Hepatocyte (in vitro differentiated cells): Measurements from ENCODE around the gene ADGRB3. TPM values are rescaled to one million over a fixed set of nuclear protein-coding genes. Genes with fewer than 3 reads are reported as not detected.

ENCODE experiments used
- DNase-seq: peaks from one replicate; pipeline ENCODE4 v3.0.0-alpha.2; 2016; ENCODE audit warnings: low spot score
- H2AFZ ChIP-seq: fragments of 200-600 bp; sonication (generic); 2 replicates; pipeline ENCODE4 v1.6.0; 2016; ENCODE audit warnings: antibody characterized with exemption, mild to moderate bottlenecking
- H3K27ac ChIP-seq: fragments of 200-600 bp; sonication (generic); 2 replicates; pipeline ENCODE4 v1.5.1; 2016; ENCODE audit warnings: mild to moderate bottlenecking
- H3K27me3 ChIP-seq: fragments of 200-600 bp; sonication (generic); 2 replicates; pipeline ENCODE4 v1.6.1; 2016
- H3K36me3 ChIP-seq: fragments of 200-600 bp; sonication (generic); replicated peaks from 2 replicates; pipeline ENCODE4 v1.5.1; 2016; ENCODE audit warnings: low read depth; ENCODE audit not compliant: insufficient read depth
- H3K4me1 ChIP-seq: fragments of 200-600 bp; sonication (generic); 2 replicates; pipeline ENCODE4 v1.5.1; 2016; ENCODE audit warnings: mild to moderate bottlenecking, moderate library complexity; ENCODE audit not compliant: insufficient read depth
- H3K4me2 ChIP-seq: fragments of 200-600 bp; sonication (generic); 2 replicates; pipeline ENCODE4 v1.6.0; 2016
- H3K4me3 ChIP-seq: fragments of 200-600 bp; sonication (generic); 2 replicates; pipeline ENCODE4 v1.5.1; 2016; ENCODE audit warnings: mild to moderate bottlenecking
- H3K79me2 ChIP-seq: fragments of 200-600 bp; sonication (generic); 2 replicates; pipeline ENCODE4 v1.6.0; 2017; ENCODE audit warnings: mild to moderate bottlenecking
- H3K9me2 ChIP-seq: fragments of 200-600 bp; sonication (generic); replicated peaks from 2 replicates; pipeline ENCODE4 v1.6.0; 2017; ENCODE audit warnings: mild to moderate bottlenecking; ENCODE audit not compliant: insufficient read depth
- H3K9me3 ChIP-seq: fragments of 200-600 bp; sonication (generic); 2 replicates; pipeline ENCODE4 v1.5.1; 2016; ENCODE audit warnings: low read depth, mild to moderate bottlenecking
- H4K20me1 ChIP-seq: fragments of 200-600 bp; sonication (generic); 2 replicates; pipeline ENCODE4 v1.6.0; 2016; ENCODE audit warnings: mild to moderate bottlenecking; ENCODE audit not compliant: insufficient read depth, poor library complexity, severe bottlenecking
- EZH2 ChIP-seq: fragments of 200-600 bp; sonication (generic); IDR thresholded peaks from 2 replicates; pipeline ENCODE4 v1.6.1; 2016; ENCODE audit warnings: antibody characterized with exemption, mild to moderate bottlenecking, borderline replicate concordance
- EZH2phosphoT487 ChIP-seq: fragments of 200-600 bp; sonication (generic); IDR thresholded peaks from one replicate; pipeline ENCODE4 v1.6.1; 2018; ENCODE audit warnings: antibody characterized with exemption, mild to moderate bottlenecking, low read depth, moderate library complexity; ENCODE audit not compliant: unreplicated experiment, severe bottlenecking
- WGBS: methylation state at CpG from one replicate; pipeline ENCODE4 v1.1.6; 2016; ENCODE audit warnings: low lambda C conversion rate; ENCODE audit errors: missing lambda C conversion rate; 5-methylcytosine and 5-hydroxymethylcytosine counted together
- polyA plus RNA-seq: library from polyadenylated mRNA; unstranded; fragments of >200 nt; fragmentation: Nextera tagmentation; extraction: Ambion mirVana; gene quantifications from 2 replicates; pipeline ENCODE4 v1.2.1, GENCODE V29; 2016
- total RNA-seq: library from RNA; depleted of rRNA; stranded (reverse); fragments of >200 nt; gene quantifications from 2 replicates; pipeline ENCODE4 v1.2.3, GENCODE V29; 2014
- TF ChIP-seq, protein P1 (sequence below): fragments of 200-600 bp; sonication (generic); IDR thresholded peaks from 2 replicates; pipeline ENCODE4 v1.5.1; 2016; ENCODE audit warnings: antibody characterized with exemption, mild to moderate bottlenecking; ENCODE audit not compliant: poor library complexity

ADGRB3 gene
- total and polyA plus RNA-seq, 2 experiments from 2014 or later = 0.17 to 2.2 TPM

DNA sequence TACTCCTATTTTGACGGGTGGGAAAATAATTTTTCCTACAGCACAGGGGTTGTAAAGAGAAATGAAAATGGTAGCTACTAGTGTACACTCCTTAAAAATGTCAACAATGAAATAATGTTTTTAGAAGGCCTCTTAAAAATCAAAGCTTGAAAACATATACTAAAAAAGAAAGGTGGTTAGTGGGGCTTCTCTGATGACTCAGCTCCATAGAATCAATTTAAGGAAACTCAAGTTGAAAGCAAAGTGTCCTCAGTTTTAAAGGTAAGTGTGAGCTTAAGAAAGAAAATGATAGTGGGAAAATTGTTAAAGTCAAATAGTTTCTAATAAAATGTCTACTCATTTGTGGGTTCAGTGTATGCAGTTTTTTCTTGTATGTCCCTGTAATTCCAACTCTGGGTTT, 58.2 kb downstream of the ADGRB3 start:
- Histone ChIP-seq H3K9me2 (no peaks in the 10 kb centered on the region), H3K4me2 (no peak overlapping the region), H3K4me3 (no peak overlapping the region), H3K36me3 (no peaks in the 10 kb centered on the region), H3K27me3 (no peaks in the 10 kb centered on the region), H2AFZ (no peak overlapping the region), H3K27ac (no peak overlapping the region), H3K4me1 (no peaks in the 10 kb centered on the region), H3K79me2 (no peaks in the 10 kb centered on the region), H3K9me3 (no peaks in the 10 kb centered on the region), H4K20me1 (no peaks in the 10 kb centered on the region)
- WGBS = 81% methylated on average over 1 of the region's 1 CpG
- DNase-seq = no peak
- TF ChIP-seq EZH2phosphoT487 (no peak), EZH2 (no peak)

DNA sequence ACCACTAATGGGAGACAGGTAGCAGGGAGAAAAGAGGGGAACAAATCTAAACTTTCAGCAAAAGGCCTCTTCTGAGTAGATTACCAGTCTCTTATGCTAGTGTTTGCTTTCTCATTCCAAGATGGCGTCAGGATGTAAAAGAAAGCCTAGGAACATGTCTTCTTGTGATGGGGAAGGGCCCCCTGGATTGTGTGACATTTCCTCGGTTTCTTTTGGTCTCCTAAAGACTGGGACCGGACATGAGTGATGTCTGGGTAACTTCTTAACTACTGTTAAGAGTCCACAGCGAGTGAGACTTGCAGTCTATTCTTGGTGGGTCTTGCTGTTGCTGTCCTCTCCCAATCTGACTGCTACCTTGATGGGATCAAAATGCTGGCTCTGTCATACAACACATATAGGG, 60.3 kb downstream of the ADGRB3 start:
- no peak overlapping the region for H3K4me3 ChIP-seq
- H3K4me2 ChIP-seq = no peak overlapping the region
- DNase-seq = no peak
- no peaks in the 10 kb centered on the region for H3K4me1 ChIP-seq
- H3K36me3 ChIP-seq = no peaks in the 10 kb centered on the region
- no peaks in the 10 kb centered on the region for H3K9me2 ChIP-seq
- no peaks in the 10 kb centered on the region for H3K79me2 ChIP-seq
- H4K20me1 ChIP-seq = no peaks in the 10 kb centered on the region
- no peak overlapping the region for H2AFZ ChIP-seq
- 91% methylated on average over 4 of the region's 4 CpGs for WGBS
- H3K27me3 ChIP-seq = no peaks in the 10 kb centered on the region
- no peaks in the 10 kb centered on the region for H3K9me3 ChIP-seq
- TF ChIP-seq, protein P1, sequence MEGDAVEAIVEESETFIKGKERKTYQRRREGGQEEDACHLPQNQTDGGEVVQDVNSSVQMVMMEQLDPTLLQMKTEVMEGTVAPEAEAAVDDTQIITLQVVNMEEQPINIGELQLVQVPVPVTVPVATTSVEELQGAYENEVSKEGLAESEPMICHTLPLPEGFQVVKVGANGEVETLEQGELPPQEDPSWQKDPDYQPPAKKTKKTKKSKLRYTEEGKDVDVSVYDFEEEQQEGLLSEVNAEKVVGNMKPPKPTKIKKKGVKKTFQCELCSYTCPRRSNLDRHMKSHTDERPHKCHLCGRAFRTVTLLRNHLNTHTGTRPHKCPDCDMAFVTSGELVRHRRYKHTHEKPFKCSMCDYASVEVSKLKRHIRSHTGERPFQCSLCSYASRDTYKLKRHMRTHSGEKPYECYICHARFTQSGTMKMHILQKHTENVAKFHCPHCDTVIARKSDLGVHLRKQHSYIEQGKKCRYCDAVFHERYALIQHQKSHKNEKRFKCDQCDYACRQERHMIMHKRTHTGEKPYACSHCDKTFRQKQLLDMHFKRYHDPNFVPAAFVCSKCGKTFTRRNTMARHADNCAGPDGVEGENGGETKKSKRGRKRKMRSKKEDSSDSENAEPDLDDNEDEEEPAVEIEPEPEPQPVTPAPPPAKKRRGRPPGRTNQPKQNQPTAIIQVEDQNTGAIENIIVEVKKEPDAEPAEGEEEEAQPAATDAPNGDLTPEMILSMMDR = no peak
- TF ChIP-seq EZH2phosphoT487 = no peak
- TF ChIP-seq EZH2 = no peak
- no peak overlapping the region for H3K27ac ChIP-seq

DNA sequence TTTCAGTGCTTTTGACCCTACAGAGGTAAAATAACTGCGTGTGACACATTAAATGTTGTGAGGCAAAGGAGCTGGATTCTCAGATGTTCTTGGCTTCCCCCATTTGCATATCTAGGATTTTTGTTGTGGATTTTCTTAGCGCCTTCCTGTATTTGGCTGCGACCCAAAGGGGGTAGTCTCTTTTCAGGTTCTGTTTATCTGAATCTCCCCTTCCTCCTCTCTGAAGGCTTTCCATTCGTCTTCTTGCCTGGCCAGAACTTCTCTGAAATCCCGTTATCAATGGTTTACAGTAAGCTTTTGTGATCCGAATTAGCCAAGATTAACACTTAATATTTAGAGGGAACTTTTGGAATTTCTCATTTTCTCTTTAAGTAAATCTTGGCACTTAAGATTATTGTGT, 60.8 kb downstream of the ADGRB3 start:
- Histone ChIP-seq H3K9me3 (no peaks in the 10 kb centered on the region), H3K27ac (no peak overlapping the region), H3K79me2 (no peaks in the 10 kb centered on the region), H3K27me3 (no peaks in the 10 kb centered on the region), H4K20me1 (no peaks in the 10 kb centered on the region), H3K36me3 (no peaks in the 10 kb centered on the region), H3K4me1 (no peaks in the 10 kb centered on the region), H3K9me2 (no peaks in the 10 kb centered on the region), H2AFZ (no peak overlapping the region), H3K4me3 (no peak overlapping the region), H3K4me2 (no peak overlapping the region)
- TF ChIP-seq, protein P1 = no peak
- no peak for TF ChIP-seq EZH2
- no peak for TF ChIP-seq EZH2phosphoT487
- no peak for DNase-seq
- 81% methylated on average over 6 of the region's 6 CpGs for WGBS

DNA sequence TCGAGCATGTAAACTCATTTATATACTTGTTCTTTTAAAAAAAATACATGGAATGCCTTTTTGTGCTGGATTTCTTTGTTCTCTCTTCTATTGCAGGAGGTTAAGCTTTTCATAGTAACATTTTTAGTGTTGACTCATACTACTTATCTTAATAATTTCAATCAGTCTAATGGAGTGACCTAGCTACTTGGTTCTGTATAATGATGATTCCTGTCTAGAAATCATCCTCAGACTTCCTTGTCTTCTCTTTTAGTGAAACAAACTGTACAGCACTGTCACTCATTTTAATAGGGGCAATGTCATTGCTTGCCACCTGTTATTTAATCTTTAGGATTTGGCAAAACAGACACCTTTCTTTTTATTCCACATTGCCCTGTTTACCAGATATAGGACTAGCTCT, 62.3 kb downstream of the ADGRB3 start:
- Histone ChIP-seq H3K27ac (no peak overlapping the region), H2AFZ (no peak overlapping the region), H3K9me2 (no peaks in the 10 kb centered on the region), H3K4me2 (no peak overlapping the region), H3K4me1 (no peaks in the 10 kb centered on the region), H4K20me1 (no peaks in the 10 kb centered on the region), H3K9me3 (no peaks in the 10 kb centered on the region), H3K4me3 (no peak overlapping the region), H3K36me3 (no peaks in the 10 kb centered on the region), H3K79me2 (no peaks in the 10 kb centered on the region), H3K27me3 (no peaks in the 10 kb centered on the region)
- WGBS = 96% methylated on average over 1 of the region's 1 CpG
- no peak for DNase-seq
- TF ChIP-seq EZH2phosphoT487 = no peak
- TF ChIP-seq, protein P1 = no peak
- TF ChIP-seq EZH2 = no peak
